HepG2 (cell line): ENCODE results near the gene EIF4ENIF1.

ENCODE experiments used
- ARID2 ChIP-seq: sonication (generic); formaldehyde crosslinking; IDR thresholded peaks from 2 replicates; pipeline ENCODE4 v1.8.1; 2022; ENCODE audit warnings: mild to moderate bottlenecking, missing genetic modification reagents, borderline replicate concordance
- YEATS2 ChIP-seq: sonication (generic); formaldehyde crosslinking; IDR thresholded peaks from 2 replicates; pipeline ENCODE4 v1.4.0; 2020; ENCODE audit warnings: missing genetic modification reagents, borderline replicate concordance
- ZFX ChIP-seq: sonication (generic); formaldehyde crosslinking; IDR thresholded peaks from 2 replicates; pipeline ENCODE4 v1.4.0; 2020; ENCODE audit warnings: mild to moderate bottlenecking, low read depth, missing genetic modification reagents, moderate library complexity
- TF ChIP-seq, protein P1 (sequence below): IDR thresholded peaks from 2 replicates; pipeline ENCODE4 v1.6.1; 2018; ENCODE audit warnings: missing genetic modification reagents, mild to moderate bottlenecking, missing compliant biosample characterization
- TF ChIP-seq, protein P2 (sequence below): IDR thresholded peaks from 2 replicates; pipeline ENCODE4 v1.6.1; 2012; ENCODE audit warnings: inconsistent platforms

GRCh38 chr22:31398231-31398630, 91.4 kb downstream of the EIF4ENIF1 start:
- TF ChIP-seq YEATS2, result no peak
- TF ChIP-seq, protein P1, sequence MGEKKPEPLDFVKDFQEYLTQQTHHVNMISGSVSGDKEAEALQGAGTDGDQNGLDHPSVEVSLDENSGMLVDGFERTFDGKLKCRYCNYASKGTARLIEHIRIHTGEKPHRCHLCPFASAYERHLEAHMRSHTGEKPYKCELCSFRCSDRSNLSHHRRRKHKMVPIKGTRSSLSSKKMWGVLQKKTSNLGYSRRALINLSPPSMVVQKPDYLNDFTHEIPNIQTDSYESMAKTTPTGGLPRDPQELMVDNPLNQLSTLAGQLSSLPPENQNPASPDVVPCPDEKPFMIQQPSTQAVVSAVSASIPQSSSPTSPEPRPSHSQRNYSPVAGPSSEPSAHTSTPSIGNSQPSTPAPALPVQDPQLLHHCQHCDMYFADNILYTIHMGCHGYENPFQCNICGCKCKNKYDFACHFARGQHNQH (CRISPR knock-in tag), result no peak
- TF ChIP-seq ZFX (CRISPR knock-in tag), result no peak
- TF ChIP-seq, protein P2, sequence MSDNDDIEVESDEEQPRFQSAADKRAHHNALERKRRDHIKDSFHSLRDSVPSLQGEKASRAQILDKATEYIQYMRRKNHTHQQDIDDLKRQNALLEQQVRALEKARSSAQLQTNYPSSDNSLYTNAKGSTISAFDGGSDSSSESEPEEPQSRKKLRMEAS, result no peak
- no peak for TF ChIP-seq ARID2
